NCI-H748 (cell line): ENCODE results near the gene AMN1.
"Not testable (repeated sequence)": the region's sequence is repeated elsewhere in the genome, so short reads cannot be mapped to it uniquely, and the experiment has no call there.

Experiments
- DNase-seq: peaks from one replicate; lab custom pipeline; 2025; ENCODE audit not compliant: unreplicated experiment; lab: John Stamatoyannopoulos, UW

The AMN1 gene

DNA sequence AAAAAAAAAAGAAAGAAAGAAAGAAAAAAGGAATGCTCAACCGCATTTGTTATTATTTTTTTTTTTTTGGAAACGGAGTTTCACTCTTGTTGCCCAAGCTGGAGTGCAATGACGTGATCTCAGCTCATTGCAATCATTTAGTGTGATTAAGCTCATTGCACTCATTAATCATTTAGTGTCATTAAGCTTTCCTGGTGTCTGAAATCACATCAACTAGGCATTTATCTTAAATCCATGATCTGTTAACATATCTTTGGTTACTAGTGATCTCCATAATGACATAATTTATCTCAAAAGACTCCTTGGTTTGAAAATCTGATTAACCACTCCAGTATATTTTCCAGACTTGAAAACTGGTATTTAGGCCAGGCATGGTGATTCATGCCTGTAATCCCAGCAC is 43.0 kb downstream of the AMN1 start:
- no peak for DNase-seq

DNA sequence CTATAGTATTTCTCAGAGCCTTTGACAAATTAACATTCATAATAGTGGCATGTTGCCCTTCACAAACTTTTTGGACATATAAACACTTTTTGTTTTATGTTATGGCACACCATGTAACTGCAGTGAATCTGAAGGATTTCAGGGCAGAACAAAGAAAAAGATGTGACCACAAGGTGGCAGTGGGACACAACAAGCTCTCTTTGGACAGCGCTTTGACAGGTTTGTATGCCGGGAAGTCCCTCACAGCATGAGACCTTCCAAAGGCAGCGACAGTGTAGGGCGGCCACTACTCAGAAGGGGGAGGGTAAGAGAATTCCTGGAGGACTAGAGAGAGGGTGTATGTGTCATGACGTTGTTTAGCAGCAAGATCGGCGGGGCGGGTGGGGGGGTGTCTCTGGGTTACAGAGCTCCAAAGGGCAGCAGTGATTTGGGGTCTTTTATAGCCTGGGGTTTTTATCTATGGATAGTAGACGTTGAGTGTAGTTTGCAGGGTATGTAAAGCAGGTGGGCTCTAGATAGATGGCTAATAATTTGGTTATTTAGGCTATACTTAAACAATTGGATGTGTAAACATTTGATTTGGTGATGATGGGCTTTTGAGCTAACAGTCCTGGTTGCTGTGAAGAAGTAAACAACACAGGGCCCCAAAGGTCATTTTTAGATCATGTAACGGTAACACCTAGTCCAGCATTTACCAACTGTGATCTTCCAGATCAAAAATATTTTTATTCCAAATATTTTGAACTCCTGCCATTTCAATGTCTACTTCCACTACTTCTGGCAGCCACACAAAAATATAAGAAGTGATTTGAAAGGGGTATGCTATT is 46.5 kb downstream of the AMN1 start:
- peak; percentile 96 for DNase-seq

DNA sequence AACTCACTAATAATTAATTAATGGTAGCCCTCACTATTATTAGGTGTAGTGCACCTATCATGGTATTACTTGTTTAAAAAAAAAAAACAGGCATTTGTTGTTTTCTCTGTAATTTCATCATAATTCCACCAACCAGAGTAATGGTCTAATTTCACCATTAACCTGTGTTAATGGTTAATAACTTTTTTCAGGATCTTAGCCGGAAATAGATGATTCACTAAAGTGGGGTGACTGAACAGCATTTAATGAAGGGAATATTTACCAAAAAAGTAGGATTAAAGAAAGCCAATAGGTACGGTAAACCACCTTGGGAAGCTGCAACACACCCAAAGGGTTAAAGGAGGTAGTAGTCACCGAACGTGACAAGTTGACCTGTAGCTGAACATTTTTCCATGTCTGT is 56.3 kb downstream of the AMN1 start:
- DNase-seq = no peak

DNA sequence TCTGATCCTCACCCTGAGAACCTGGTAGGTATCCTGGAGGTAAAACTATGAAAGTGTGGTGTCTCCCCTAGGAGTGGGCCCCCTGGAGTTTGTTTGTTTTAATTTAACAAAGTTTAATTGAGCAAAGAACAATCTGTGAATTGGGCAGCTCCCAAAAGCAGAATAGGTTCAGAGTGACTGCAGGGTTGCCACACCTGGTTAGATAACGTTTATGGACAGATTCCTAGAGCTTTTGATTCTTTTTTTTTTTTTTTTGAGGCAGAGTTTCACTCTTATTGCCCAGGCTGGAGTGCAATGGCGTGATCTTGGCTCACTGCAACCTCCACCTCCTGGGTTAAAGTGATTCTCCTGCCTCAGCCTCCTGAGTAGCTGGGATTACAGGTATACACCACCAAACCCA is 59.2 kb downstream of the AMN1 start:
- not testable (repeated sequence) for DNase-seq

DNA sequence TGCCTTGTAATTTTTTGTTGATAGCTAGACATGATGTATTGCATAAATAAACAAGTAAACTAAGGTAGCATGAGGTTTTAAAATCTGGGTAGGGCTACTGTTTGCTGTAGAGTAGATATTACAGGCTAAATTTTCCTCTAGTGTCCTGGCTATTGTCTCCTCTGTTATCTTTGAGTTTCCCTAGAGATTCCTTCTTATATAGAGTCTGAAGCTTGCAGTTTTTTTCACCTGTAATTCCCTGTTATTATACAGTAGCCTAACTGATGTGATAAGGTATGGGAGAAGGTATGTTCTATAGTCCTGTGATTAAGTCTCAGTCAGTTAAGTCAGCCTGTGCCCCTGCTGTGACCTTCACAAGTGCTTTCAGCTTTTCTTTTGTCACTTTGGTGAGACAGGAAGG is 59.8 kb downstream of the AMN1 start:
- no peak for DNase-seq

DNA sequence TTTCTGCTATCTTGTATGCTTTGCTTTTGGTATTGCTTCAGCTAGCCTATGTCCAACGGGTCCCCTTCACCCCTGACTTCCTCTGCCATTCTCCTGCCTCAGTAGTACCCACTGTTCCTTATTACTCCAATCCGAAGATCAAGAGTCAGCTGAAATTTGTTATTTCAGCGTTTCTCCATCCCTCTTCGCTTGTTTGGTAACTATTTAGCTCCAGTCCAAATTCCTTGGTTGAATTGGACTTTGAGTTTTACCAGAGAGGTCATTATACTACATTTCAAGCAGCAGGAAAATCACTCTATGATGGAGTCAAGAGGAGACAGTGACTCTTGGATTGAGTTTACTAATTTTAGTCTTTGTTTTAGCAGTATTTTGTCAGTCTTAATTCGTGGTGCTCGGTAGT is 64.8 kb downstream of the AMN1 start:
- DNase-seq = no peak

DNA sequence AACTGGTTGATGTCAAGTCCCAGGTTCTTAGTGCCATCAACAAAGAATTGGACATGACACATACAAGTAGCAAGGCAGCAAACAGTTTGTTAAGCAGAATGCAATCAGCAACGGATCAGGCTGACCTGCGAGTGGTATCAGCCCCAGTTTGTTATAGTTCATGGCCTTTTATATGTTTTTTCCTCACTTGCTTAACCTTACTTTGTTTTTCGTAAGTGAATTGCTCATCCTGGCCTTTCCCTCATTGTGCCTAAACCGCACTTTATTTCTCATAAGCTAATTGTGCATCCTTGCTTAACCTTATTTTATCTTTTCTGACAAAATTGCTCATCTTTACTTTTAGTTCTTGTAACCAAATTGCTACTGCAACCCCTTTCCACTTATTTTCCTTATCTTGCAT is 65.2 kb downstream of the AMN1 start:
- no peak for DNase-seq

DNA sequence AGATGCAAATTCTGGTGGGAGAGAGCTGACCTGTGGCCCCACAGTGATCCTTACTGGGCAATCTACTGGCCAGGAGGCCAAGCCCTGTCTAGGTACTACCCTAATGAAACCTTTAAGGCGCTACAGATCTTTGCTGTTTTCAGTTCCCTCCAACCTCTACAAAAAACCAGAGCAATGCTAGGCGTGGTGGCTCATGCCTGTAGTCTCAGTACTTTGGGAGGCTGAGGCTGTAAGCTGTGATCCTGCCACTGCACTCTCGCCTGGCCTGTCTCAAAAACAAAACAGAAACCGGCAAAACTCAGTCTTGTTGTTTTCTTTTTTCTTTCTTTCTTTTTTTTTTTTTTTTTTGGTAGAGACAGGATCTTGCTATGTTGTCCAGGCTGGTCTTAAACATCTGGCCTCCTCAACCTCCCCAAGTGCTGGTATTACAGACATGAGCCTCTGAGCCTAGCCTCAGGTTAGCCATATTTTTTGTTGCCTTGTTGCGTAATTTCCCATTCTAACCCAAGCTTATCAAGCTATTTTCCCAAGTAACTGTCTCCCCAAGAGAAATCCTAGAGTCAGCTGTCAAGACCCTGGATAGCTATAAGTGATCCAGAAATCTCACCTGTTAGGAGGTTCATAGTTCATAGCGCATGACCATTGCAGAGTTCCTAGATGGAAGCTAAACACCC is 66.5 kb downstream of the AMN1 start:
- DNase-seq = no peak

DNA sequence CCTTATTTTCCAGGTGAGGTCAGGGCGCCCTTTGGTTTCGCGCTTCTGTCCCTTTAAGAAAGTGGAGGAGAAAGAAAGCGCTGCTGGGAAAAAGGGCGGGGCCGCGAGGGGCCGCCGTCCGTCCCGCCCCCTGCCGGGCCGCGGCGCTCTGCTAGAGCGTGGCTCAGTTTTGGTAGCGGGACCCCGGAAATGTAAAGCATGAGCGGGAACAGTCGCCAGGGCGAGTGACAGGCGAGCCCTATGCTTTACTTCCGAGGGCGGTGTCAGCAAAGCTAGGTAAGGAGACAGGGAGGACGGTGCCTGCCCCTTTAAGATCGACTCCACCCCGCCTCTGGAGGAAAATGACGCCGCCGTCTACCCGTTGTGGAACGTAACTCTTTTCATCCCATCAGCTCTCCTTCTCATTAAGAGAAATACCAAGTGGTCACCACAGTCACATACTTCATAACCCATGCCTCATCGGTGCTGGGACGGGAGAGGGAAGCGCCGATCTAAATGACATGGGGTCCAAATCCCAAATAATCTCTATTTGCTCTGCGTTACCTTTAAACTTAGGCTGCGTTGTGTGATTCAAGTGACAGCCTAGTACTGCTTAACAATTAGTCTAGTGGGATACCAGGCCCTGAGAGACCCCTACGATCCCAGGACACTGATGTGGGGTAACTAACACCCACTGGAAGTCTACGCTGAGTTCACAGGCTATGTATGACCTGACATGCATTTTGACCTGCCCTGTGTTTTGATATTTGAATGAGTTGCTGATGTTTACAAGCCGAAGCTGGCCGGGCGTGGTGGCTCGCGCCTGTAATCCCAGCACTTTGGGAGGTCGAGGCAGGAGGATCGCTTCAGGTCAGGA is 69.5 kb downstream of the AMN1 start, which contains the start of gene ETFBKMT:
Gene ETFBKMT, plus strand, starts transcription at position 602 of the 856 bp plus-strand sequence. CDS start 2,266 bp downstream, outside the sequence.
- peak; percentile 98 for DNase-seq

DNA sequence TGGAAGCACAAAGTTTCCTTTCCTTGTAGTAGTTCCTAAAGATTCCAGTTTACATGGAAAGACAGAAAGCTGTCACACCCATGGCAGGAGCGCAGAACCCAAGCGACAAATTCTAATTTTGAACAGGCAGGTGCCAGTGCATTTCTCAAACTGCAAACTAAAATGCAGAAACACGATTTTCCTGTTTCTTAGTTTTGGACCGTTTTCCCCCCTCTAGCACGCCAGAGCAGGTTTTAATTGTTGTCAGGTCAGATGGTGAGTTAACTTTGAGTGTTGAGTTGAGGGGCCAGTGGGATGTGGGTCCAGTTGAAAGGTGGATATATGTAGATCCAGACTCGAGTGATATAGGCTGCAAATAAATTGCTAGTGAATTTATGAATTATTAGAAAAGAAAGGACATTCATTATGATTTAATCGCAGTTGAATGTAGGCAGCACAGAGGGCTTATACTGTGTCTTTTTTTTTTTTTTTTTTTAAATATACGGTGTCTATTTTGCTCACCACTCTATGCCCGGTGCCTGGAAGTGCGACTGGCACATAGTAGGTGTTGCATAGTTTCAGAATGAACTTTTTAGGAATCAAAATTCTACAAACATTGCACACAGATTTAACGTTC is 70.2 kb downstream of the AMN1 start:
- DNase-seq = peak; percentile 44

DNA sequence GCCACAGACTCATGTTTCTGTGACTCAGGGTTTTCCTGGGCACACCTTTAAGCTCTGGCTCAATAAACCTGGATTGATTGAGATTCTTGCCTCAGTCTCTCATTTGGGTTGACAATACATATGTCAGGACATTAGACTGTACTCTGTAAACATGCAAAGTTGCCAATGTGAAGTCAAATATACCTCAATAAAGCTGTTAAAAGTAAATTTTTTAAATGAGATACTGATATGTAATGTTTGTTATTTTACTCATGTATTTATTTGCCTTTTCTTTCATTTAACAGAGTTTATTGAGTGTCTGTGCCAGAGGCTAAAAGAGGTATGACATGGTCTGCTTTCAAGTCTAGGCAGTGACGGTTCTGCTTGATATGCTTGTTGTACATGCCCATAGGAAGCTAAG is 73.0 kb downstream of the AMN1 start:
- no peak for DNase-seq

DNA sequence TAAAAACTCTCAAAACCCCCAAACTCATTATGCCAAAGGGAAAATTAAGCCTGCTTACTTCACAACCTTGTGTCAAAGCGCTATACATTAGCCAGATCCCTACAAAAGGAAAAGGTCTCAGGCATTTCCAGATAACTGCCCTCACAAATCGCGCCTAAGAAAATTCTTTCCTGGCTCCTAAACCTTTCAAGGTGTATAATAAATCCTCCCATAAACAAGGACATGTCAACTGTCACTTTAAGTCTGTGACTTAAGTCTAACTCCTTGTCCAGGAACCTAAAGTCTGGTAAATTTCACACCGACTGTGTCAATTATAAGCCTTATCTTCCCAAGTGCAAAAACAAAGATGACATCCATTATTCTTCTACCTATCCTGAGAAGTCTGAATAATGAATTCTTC is 73.6 kb downstream of the AMN1 start:
- DNase-seq = no peak

DNA sequence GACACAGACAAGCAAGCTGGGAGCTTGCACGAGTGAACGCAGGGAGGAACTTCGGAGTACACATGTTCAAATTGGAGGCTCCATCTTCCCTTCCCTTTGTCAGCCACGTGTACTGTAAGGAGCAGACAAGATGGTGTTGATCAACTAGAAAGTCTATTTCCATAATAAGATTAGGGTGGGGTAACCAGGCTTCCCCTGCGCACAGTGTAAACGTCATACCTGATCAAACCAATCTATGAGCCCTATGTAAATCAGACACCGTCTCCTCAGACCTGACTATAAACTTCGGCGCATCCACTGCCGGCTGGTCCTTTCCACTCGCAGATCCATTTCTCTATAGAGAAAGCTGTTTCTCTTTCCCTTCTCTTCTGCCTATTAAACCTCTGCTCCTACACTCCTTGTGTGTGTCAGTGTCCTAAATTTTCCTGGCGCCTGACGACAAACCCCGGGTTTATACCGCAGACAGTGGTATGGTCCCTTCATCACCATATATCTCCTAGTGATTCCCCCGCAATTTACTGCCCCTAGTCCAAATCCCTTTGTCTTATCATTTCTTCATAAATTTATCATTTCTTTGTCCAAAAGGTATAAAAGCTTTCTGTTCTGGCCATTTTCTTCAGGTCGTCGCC is 76.8 kb downstream of the AMN1 start:
- DNase-seq = peak; percentile 98

DNA sequence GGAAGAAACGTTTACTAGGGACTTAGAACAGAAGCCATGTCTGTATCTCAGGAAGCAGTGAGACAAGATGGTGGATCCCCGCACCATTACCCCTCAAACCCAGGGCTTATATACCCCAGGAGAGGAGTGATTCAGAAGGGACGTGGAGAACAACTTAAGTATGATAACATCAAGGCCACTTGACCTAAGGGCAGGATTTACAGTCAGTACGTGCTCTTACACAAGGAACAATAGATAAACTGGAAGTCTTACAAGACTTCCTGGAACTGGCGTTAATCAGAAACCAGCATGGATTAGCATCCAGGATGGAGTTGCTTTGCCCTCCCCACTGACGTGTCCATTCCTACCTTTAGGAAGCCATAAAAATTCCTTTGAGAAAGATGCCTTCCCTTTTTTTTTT is 77.9 kb downstream of the AMN1 start:
- DNase-seq = peak; percentile 48

DNA sequence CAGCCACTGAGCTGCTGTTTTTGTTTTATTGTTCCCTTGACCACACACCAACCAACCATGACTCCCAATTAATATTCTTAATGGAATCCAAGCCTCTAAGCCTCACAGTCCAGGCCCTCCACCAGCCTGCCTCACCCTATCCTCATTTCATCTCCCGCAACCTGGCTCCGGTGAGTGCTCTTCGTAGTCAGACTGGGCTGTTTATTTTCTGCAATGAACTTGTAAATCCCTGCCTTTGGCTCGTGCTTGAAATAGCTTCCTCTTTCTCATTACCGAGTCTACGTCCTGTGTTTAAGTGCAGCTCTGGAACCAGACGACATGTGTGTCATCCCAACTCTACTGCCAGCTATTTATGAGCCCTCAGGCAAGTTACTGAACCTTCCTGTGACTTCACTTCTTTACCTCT is 81.7 kb downstream of the AMN1 start:
- no peak for DNase-seq

DNA sequence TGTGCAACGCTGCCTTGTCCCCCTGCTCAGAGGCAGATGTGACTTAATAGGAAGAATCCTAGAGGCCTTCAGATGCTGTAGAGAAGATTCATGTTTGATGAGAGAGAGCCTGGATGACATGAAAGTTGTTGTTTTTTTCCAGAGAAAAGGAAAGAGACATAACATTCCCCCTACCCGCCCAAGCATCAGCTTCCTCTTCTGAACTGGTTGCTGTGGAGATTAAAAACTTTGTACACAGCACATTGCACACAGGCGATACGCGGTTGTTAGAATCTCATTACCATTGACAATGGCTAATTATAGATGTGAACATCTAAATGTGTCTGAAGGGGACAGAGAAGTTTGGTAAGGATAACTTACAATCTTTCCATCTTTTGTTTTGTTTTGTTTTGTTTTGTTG is 82.9 kb downstream of the AMN1 start:
- DNase-seq = peak; percentile 35

DNA sequence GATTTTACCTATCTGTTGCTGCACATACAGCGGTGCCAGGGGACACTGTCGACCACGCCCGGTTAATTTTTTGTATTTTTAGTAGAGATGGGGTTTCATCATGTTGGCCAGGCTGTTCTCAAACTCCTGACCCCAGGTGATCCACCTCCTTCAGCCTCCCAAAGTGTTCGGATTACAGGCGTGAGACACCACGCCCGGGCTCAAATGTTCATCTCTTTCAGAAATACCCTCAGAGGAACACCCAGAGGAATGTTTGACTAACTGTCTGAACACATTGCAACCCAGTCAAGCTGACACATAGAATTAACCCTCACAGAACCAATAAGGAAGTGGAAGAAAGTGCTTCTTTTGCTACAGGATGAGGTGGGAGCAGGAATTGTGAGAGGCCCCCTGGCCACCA is 84.3 kb downstream of the AMN1 start:
- DNase-seq = no peak

DNA sequence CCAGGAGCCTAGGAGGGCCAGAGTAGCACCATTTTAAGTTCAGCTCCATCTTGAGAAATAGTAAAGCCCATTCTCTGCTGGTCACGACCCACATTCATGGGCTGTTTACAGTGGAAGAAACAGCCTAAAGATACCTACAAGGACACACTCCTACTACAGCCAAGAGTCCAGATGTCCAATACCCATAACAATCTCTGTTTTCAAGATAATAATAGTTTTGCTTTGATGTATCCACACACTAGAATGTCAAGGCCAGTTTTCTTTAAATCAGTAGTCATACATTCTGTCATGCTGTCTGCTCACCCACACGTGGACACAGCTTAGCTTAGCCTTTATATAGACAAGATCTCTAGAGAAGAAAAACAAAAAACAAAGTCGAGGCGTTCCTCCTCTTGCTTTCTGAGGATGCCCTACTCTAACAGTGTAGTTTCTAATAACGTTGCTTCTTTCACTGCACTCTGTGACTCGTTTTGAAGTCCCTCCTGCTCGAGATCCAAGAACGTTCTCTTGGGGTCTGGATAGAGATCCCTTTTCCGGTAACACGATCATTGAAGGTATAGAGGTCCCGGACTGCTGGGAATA is 87.2 kb downstream of the AMN1 start:
- no peak for DNase-seq

DNA sequence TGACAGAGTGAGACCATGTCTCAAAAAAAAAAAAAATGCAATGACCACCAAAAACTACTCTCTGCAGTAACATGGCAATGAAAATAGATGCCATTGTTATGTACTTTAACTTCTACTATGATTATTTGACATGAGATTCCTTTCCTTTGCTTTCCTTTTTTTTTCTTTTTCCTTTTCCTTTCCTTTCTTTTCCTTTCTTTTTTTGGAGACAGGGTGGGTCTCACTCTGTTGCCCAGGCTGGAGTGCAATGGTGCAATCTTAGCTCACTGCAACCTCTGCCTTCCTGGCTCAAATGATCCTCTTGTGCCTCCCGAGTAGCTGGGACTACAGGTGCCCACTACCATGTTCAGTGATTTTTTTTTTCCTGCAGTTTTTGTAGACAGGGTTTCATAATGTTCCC is 94.2 kb downstream of the AMN1 start:
- DNase-seq = no peak

DNA sequence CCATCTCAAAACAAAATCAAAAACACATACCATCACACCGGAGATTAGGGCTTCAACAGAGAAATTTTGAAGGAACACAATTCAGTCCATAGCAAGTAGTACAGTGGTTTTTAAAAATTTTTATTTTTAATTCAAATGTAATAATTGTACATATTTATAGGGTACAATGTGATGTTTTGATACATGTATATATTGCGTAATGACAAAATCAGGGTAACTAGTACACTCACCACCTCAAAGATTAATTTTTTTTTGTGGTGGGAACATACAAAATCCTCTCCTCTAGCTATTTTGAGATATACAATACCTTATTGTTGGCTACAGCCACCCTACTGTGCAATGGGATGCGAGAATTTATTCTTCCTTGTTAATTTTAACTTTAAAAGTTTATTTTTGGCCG is 95.4 kb downstream of the AMN1 start:
- no peak for DNase-seq
